ENCODE data around the gene MAMLD1. TPM values are rescaled to one million over a fixed set of nuclear protein-coding genes. Genes with fewer than 3 reads are reported as not detected.

Gene MAMLD1
- total and polyA plus RNA-seq, 2 of the 8 experiments (the other 6 are each of a cell fraction or from before 2014, with no cell fraction given): 0.09 to 0.26 TPM

DNA sequence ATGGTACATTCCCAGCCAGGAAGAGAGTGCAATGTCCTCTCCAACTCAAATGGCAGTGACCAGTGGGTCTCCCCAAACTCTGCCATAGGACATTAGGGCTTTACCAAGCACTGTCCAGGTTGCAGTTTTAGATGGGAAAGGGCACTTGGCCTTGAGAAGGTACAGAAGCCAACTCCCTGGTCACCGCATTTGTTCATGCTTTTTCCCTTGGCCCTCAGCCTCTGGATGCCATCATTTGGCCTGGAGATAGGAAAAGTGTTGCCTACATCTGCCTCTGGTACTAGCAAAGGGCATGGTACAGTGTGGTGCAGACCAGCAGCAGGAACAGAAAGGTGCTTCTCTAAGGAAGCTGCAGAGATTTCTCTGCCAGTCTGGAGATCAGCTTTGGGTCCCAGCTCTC, 93.8 kb downstream of the MAMLD1 start:
- H3K79me1 ChIP-seq (ENCODE audit: low read depth, low read length): no peaks in the 10 kb centered on the region
- no peak overlapping the region for H3K4ac ChIP-seq (replicated peaks; ENCODE audit: insufficient read length, low read depth, low read length)
- FAIRE-seq (no peak), DNase-seq (ENCODE audit: low read depth in 1 of 2, low spot score in 2 of 2) (no peak)
- no peaks in the 10 kb centered on the region for H3K79me2 ChIP-seq (ENCODE audit: control insufficient read depth in 1 of 2, insufficient read depth in 2 of 2, low read length in 2 of 2)
- no peak overlapping the region for H2BK120ac ChIP-seq (replicated peaks; ENCODE audit: low read depth, low read length)
- H4K8ac ChIP-seq (ENCODE audit: extremely low read depth, insufficient read depth, low read length): no peak overlapping the region
- H3K27ac ChIP-seq (ENCODE audit: low read depth, low read length): no peak overlapping the region
- H3K4me2 ChIP-seq (ENCODE audit: insufficient read depth in 1 of 2, low read depth in 2 of 2, low read length in 2 of 2): no peak overlapping the region
- no peak overlapping the region for H3K14ac ChIP-seq (ENCODE audit: insufficient read length)
- ChIA-PET POLR2A (ENCODE audit: partially characterized antibody) (no interaction called here), CTCF (ENCODE audit: partially characterized antibody) (interaction anchor here (1.3 to 1.9 kb wide), 3 partner anchors 9 to 31 kb away, joined by 3 to 7 read pairs (median 3); no protein-coding TSS in a partner anchor)
- no peak overlapping the region for H2AFZ ChIP-seq (ENCODE audit: low read length)
- no peak overlapping the region for H2BK20ac ChIP-seq (ENCODE audit: low read length)
- H4K20me1 ChIP-seq (replicated peaks in 1 of 2; ENCODE audit: control insufficient read depth in 1 of 2, insufficient read depth in 2 of 2, low read length in 2 of 2): no peaks in the 10 kb centered on the region
- H2BK12ac ChIP-seq (ENCODE audit: low read depth, low read length): no peak overlapping the region
- no peak overlapping the region for H3K56ac ChIP-seq (replicated peaks; ENCODE audit: insufficient read length, low read depth, low read length)
- no peaks in the 10 kb centered on the region for H3K36me3 ChIP-seq (ENCODE audit: control insufficient read depth in 2 of 4, insufficient read depth in 4 of 4, low read length in 3 of 4)
- no CpG with 5 or more reads among the region's 1 CpG for WGBS, 2 experiments (ENCODE audit: extremely low coverage in 1 of 2, insufficient coverage in 1 of 2, insufficient read length in 1 of 2, insufficient replicate concordance in 2 of 2, low coverage in 1 of 2, low lambda C conversion rate in 2 of 2, missing lambda C conversion rate in 1 of 2)
- H3K9me3 ChIP-seq (ENCODE audit: insufficient read depth in 2 of 2, low read depth in 1 of 2, low read length in 1 of 2): no peaks in the 10 kb centered on the region
- H4K5ac ChIP-seq (ENCODE audit: insufficient read length, low read depth, low read length): no peak overlapping the region
- no peaks in the 10 kb centered on the region for H3K27me3 ChIP-seq (replicated peaks in 1 of 4; ENCODE audit: control insufficient read depth in 3 of 4, extremely low read depth in 1 of 4, insufficient read depth in 3 of 4, low read length in 3 of 4)
- H4K91ac ChIP-seq (replicated peaks; ENCODE audit: insufficient read length, low read length): no peak overlapping the region
- H3K23me2 ChIP-seq (ENCODE audit: low read depth, low read length): no peaks in the 10 kb centered on the region; the same call in 1 of the 2 replicates
- H3K4me3 ChIP-seq (ENCODE audit: extremely low read depth in 1 of 4, insufficient read depth in 2 of 4, low read depth in 3 of 4, low read length in 4 of 4): no peak overlapping the region
- no peaks in the 10 kb centered on the region for H3K4me1 ChIP-seq (replicated peaks in 1 of 4; ENCODE audit: control insufficient read depth in 3 of 4, insufficient read depth in 4 of 4, low read length in 3 of 4)
- H3K18ac ChIP-seq (ENCODE audit: extremely low read depth, low read length): no peak overlapping the region
- no peak overlapping the region for H2AK5ac ChIP-seq (ENCODE audit: low read depth, low read length)
- H2BK15ac ChIP-seq (ENCODE audit: low read length): no peak overlapping the region
- no peak overlapping the region for H2BK5ac ChIP-seq (ENCODE audit: low read depth, low read length)
- H3K9ac ChIP-seq (replicated peaks in 1 of 4; ENCODE audit: extremely low read depth in 1 of 4, low read depth in 3 of 4, low read length in 3 of 4): no peak overlapping the region
- H3K23ac ChIP-seq (ENCODE audit: insufficient read length): no peak overlapping the region
- no peak for TF ChIP-seq KDM1A (IDR thresholded peaks at IDR 0.05; ENCODE audit: borderline replicate concordance, low read length)
- TF ChIP-seq MAX (IDR thresholded peaks at IDR 0.05): no peak
- no peak for TF ChIP-seq FOSL1 (IDR thresholded peaks at IDR 0.05; ENCODE audit: insufficient read depth, low read depth, low read length)
- TF ChIP-seq ASH2L (IDR thresholded peaks at IDR 0.05; ENCODE audit: low read length): no peak
- TF ChIP-seq TBP (IDR thresholded peaks at IDR 0.05; ENCODE audit: low read depth, low read length): no peak
- TF ChIP-seq EP300 (IDR thresholded peaks at IDR 0.05; ENCODE audit: borderline replicate concordance in 1 of 2, low read depth in 2 of 2, low read length in 2 of 2): no peak
- TF ChIP-seq GTF2F1 (IDR thresholded peaks at IDR 0.05; ENCODE audit: borderline replicate concordance, low read depth, low read length): no peak
- no peak for TF ChIP-seq GABPA (IDR thresholded peaks at IDR 0.05; ENCODE audit: borderline replicate concordance, insufficient read depth, low read length)
- TF ChIP-seq RBBP5 (IDR thresholded peaks at IDR 0.05; ENCODE audit: borderline replicate concordance, low read depth, low read length): no peak
- no peak for TF ChIP-seq SAP30 (IDR thresholded peaks at IDR 0.05; ENCODE audit: insufficient read depth, insufficient replicate concordance, low read length)
- TF ChIP-seq TAF1 (IDR thresholded peaks at IDR 0.05; ENCODE audit: low read depth, low read length): no peak
- TF ChIP-seq TAF7 (optimal IDR thresholded peaks at IDR 0.05; ENCODE audit: borderline replicate concordance, low read depth, low read length): no peak
